H1 (cell line): Measurements from ENCODE around the gene NAV2. TPM values are rescaled to one million over a fixed set of nuclear protein-coding genes. Genes with fewer than 3 reads are reported as not detected.

ENCODE experiments used
- CTCF ChIA-PET: fragments of 300-600 bp; sonication (Branson Sonifier 250); formaldehyde crosslinking; loops from one replicate; lab custom pipeline; 2021; ENCODE audit not compliant: partially characterized antibody; lab: Charles Lee
- POLR2A ChIA-PET: fragments of 300-600 bp; sonication (Branson Sonifier 250); formaldehyde crosslinking; loops from one replicate; lab custom pipeline; 2021; ENCODE audit warnings: inconsistent platforms; ENCODE audit not compliant: partially characterized antibody; lab: Charles Lee
- DNase-seq, 2 experiments: peaks; one replicate each; pipeline versions ENCODE4 v3.0.0 to v3.0.0-alpha.2; 2010 to 2022; ENCODE audit warnings: low spot score in 2 of 2, low read depth in 1 of 2, mixed read lengths in 1 of 2
- FAIRE-seq: peaks from 2 replicates; lab custom pipeline; 2011; peaks lifted over from hg19 to GRCh38; lab: Jason Lieb, UNC
- H2AFZ ChIP-seq: 2 replicates; pipeline ENCODE4 v1.8.1; 2012; ENCODE audit warnings: low read length, inconsistent platforms
- H2AK5ac ChIP-seq: 2 replicates; pipeline ENCODE4 v1.6.1; 2013; ENCODE audit warnings: low read depth, low read length
- H2BK120ac ChIP-seq: replicated peaks from 2 replicates; pipeline ENCODE3; 2013; ENCODE audit warnings: low read depth, low read length, inconsistent platforms
- H2BK12ac ChIP-seq: 2 replicates; pipeline ENCODE4 v1.6.1; 2013; ENCODE audit warnings: low read depth, low read length
- H2BK15ac ChIP-seq: 2 replicates; pipeline ENCODE4 v1.6.1; 2013; ENCODE audit warnings: low read length
- H2BK20ac ChIP-seq: 2 replicates; pipeline ENCODE4 v1.6.1; 2013; ENCODE audit warnings: low read length
- H2BK5ac ChIP-seq: 2 replicates; pipeline ENCODE4 v1.6.1; 2013; ENCODE audit warnings: low read depth, low read length
- H3K14ac ChIP-seq: 2 replicates; pipeline ENCODE4 v1.6.1; 2013; ENCODE audit warnings: inconsistent platforms; ENCODE audit not compliant: insufficient read length
- H3K18ac ChIP-seq: 2 replicates; pipeline ENCODE4 v1.6.1; 2013; ENCODE audit warnings: low read length; ENCODE audit errors: extremely low read depth
- H3K23ac ChIP-seq: 2 replicates; pipeline ENCODE4 v1.6.1; 2013; ENCODE audit warnings: inconsistent platforms; ENCODE audit not compliant: insufficient read length
- H3K23me2 ChIP-seq: 2 replicates; pipeline ENCODE4 v1.6.1; 2013; ENCODE audit warnings: low read depth, low read length
- H3K27ac ChIP-seq: 2 replicates; pipeline ENCODE4 v1.6.1; 2011; ENCODE audit warnings: low read depth, low read length, inconsistent platforms
- H3K27me3 ChIP-seq, 4 experiments: replicated peaks in 1 of 4; 1 replicate in 1 of 4; 2 replicates in 3 of 4; pipeline versions ENCODE4 v1.6.1 to v1.8.1; 2011 to 2013; ENCODE audit warnings: low read length in 3 of 4, mild to moderate bottlenecking in 3 of 4, inconsistent platforms in 2 of 4, mixed read lengths in 2 of 4, moderate library complexity in 1 of 4; ENCODE audit not compliant: control insufficient read depth in 3 of 4, insufficient read depth in 3 of 4; ENCODE audit errors: extremely low read depth in 1 of 4
- H3K36me3 ChIP-seq, 4 experiments: 2 replicates each; pipeline versions ENCODE4 v1.6.1 to v1.8.1; 2011 to 2013; ENCODE audit warnings: mild to moderate bottlenecking in 4 of 4, low read length in 3 of 4, moderate library complexity in 2 of 4, control low read depth in 1 of 4, inconsistent platforms in 1 of 4; ENCODE audit not compliant: insufficient read depth in 4 of 4, control insufficient read depth in 2 of 4
- H3K4ac ChIP-seq: replicated peaks from 2 replicates; pipeline ENCODE3; 2013; ENCODE audit warnings: low read length, low read depth, mixed read lengths, inconsistent platforms; ENCODE audit not compliant: insufficient read length
- H3K4me1 ChIP-seq, 4 experiments: replicated peaks in 1 of 4; 1 replicate in 1 of 4; 2 replicates in 3 of 4; pipeline versions ENCODE4 v1.6.1 to v1.8.1; 2011 to 2013; ENCODE audit warnings: low read length in 3 of 4, inconsistent platforms in 2 of 4, mixed read lengths in 1 of 4; ENCODE audit not compliant: insufficient read depth in 4 of 4, control insufficient read depth in 3 of 4
- H3K4me2 ChIP-seq, 2 experiments: 2 replicates each; pipeline versions ENCODE4 v1.6.1 to v1.8.1; 2011 to 2013; ENCODE audit warnings: low read depth in 2 of 2, low read length in 2 of 2, control low read depth in 1 of 2, inconsistent platforms in 1 of 2, mild to moderate bottlenecking in 1 of 2; ENCODE audit not compliant: insufficient read depth in 1 of 2
- H3K4me3 ChIP-seq, 4 experiments: fragments of 200-600, 300-600 bp in 1 of 4; sonication (generic), shearing (Covaris generic), sonication (Bioruptor Twin) in 1 of 4; 2 replicates each; pipeline versions ENCODE4 v1.5.1 to v1.8.1; 2011 to 2016; ENCODE audit warnings: low read length in 4 of 4, low read depth in 3 of 4, control low read depth in 2 of 4, inconsistent platforms in 2 of 4, mild to moderate bottlenecking in 2 of 4, mixed read lengths in 1 of 4, moderate library complexity in 1 of 4; ENCODE audit not compliant: insufficient read depth in 2 of 4; ENCODE audit errors: extremely low read depth in 1 of 4
- H3K56ac ChIP-seq: replicated peaks from 2 replicates; pipeline ENCODE3; 2013; ENCODE audit warnings: low read depth, mild to moderate bottlenecking, mixed read lengths, low read length, inconsistent platforms; ENCODE audit not compliant: insufficient read length
- H3K79me1 ChIP-seq: 2 replicates; pipeline ENCODE4 v1.6.1; 2013; ENCODE audit warnings: low read depth, low read length, control low read depth
- H3K79me2 ChIP-seq, 2 experiments: 2 replicates each; pipeline versions ENCODE4 v1.6.1 to v1.8.1; 2012 to 2013; ENCODE audit warnings: low read length in 2 of 2, mild to moderate bottlenecking in 2 of 2, inconsistent platforms in 1 of 2; ENCODE audit not compliant: insufficient read depth in 2 of 2, control insufficient read depth in 1 of 2
- H3K9ac ChIP-seq, 4 experiments: replicated peaks in 1 of 4; 1 replicate in 1 of 4; 2 replicates in 3 of 4; pipeline versions ENCODE4 v1.6.1 to v1.8.1; 2011 to 2013; ENCODE audit warnings: low read depth in 3 of 4, low read length in 3 of 4, control low read depth in 2 of 4, mild to moderate bottlenecking in 2 of 4, moderate library complexity in 2 of 4, inconsistent platforms in 1 of 4; ENCODE audit errors: extremely low read depth in 1 of 4
- H3K9me3 ChIP-seq, 2 experiments: 2 replicates each; pipeline versions ENCODE4 v1.6.1 to v1.8.1; 2012 to 2013; ENCODE audit warnings: mild to moderate bottlenecking in 2 of 2, moderate library complexity in 2 of 2, control low read depth in 1 of 2, inconsistent platforms in 1 of 2, low read depth in 1 of 2, low read length in 1 of 2, mixed read lengths in 1 of 2; ENCODE audit not compliant: insufficient read depth in 2 of 2
- H4K20me1 ChIP-seq, 2 experiments: replicated peaks in 1 of 2; 2 replicates each; pipeline versions ENCODE3 to v1.8.1; 2011 to 2013; ENCODE audit warnings: inconsistent platforms in 2 of 2, low read length in 2 of 2, mild to moderate bottlenecking in 1 of 2; ENCODE audit not compliant: insufficient read depth in 2 of 2, control insufficient read depth in 1 of 2
- H4K5ac ChIP-seq: 2 replicates; pipeline ENCODE4 v1.6.1; 2013; ENCODE audit warnings: low read length, low read depth, mixed read lengths, inconsistent platforms; ENCODE audit not compliant: insufficient read length
- H4K8ac ChIP-seq: 2 replicates; pipeline ENCODE4 v1.8.0; 2013; ENCODE audit warnings: mild to moderate bottlenecking, moderate library complexity, low read length, inconsistent platforms; ENCODE audit not compliant: insufficient read depth; ENCODE audit errors: extremely low read depth
- H4K91ac ChIP-seq: replicated peaks from 2 replicates; pipeline ENCODE3; 2013; ENCODE audit warnings: low read length, mixed read lengths, inconsistent platforms; ENCODE audit not compliant: insufficient read length
- WGBS, 2 experiments: shearing (Covaris generic) in 1 of 2; methylation state at CpG; one replicate each; pipeline versions ENCODE4 v1.1.6 to v1.1.7; 2013 to 2015; ENCODE audit warnings: low lambda C conversion rate in 2 of 2, mixed read lengths in 2 of 2, inconsistent platforms in 1 of 2, low coverage in 1 of 2, missing lambda C conversion rate in 1 of 2; ENCODE audit not compliant: insufficient replicate concordance in 2 of 2, insufficient coverage in 1 of 2, insufficient read length in 1 of 2; ENCODE audit errors: extremely low coverage in 1 of 2, missing lambda C conversion rate in 1 of 2; 5-methylcytosine and 5-hydroxymethylcytosine counted together
- polyA plus RNA-seq, 7 experiments: library from polyadenylated mRNA; depleted of rRNA in 3 of 7; stranded (reverse) in 5 of 7; unstranded in 2 of 7; fragments of >200 nt in 5 of 7; fragments of 200-250 nt in 2 of 7; gene quantifications; 1 replicate in 5 of 7; 2 replicates in 1 of 7; 4 replicates in 1 of 7; pipeline versions ENCODE4 v1.2.1 to v1.2.3, GENCODE V29; 2011 to 2013; ENCODE audit warnings: missing spikeins in 2 of 7, mixed read lengths in 2 of 7
- total RNA-seq: library from RNA; stranded (reverse); fragmentation: NEBNext Ultra II Directional; extraction: Animal tissue kit (Norgen Biotek cat#: 25700); gene quantifications from 2 replicates; pipeline ENCODE4 v1.2.1, GENCODE V29; 2021

The NAV2 gene
- total and polyA plus RNA-seq, 2 of the 8 experiments (the other 6 are each of a cell fraction or from before 2014, with no cell fraction given) = 35.6 to 73.6 TPM

GRCh38 chr11:20005747-20006146, 293.1 kb downstream of the NAV2 start:
- H2BK120ac ChIP-seq = no peak overlapping the region
- no peak overlapping the region for H3K9ac ChIP-seq
- H2BK12ac ChIP-seq = no peak overlapping the region
- H2BK15ac ChIP-seq = no peak overlapping the region
- H2BK20ac ChIP-seq = no peak overlapping the region
- no peak overlapping the region for H2BK5ac ChIP-seq
- no peak overlapping the region for H4K8ac ChIP-seq
- no peaks in the 10 kb centered on the region for H3K9me3 ChIP-seq
- FAIRE-seq = no peak
- peaks cover 5 to 21% of the 10 kb centered on the region in 2 experiments for H4K20me1 ChIP-seq
- no peaks in the 10 kb centered on the region for H3K79me2 ChIP-seq
- no peaks in the 10 kb centered on the region for H3K23me2 ChIP-seq
- no peak overlapping the region for H2AFZ ChIP-seq
- H4K91ac ChIP-seq = no peak overlapping the region
- H3K4me3 ChIP-seq = no peak overlapping the region
- WGBS, 2 experiments = 85% methylated on average over 6 of the region's 6 CpGs; no CpG with 5 or more reads in 1 of the 2 experiments
- DNase-seq = no peak
- H3K56ac ChIP-seq = no peak overlapping the region
- H3K27ac ChIP-seq = no peak overlapping the region
- no peak overlapping the region for H3K23ac ChIP-seq
- no peak overlapping the region for H3K14ac ChIP-seq
- CTCF ChIA-PET = interaction anchor here (1.0 kb wide), 1 partner anchor 54 kb away, joined by 3 read pairs; no protein-coding TSS in a partner anchor
- H3K4me2 ChIP-seq = no peak overlapping the region
- H3K36me3 ChIP-seq = peaks cover 0 to 4% (median 2%) of the 10 kb centered on the region in 4 experiments; a peak in 1 of 8 replicates
- POLR2A ChIA-PET = no interaction called here
- peaks cover 0 to 11% (median 5%) of the 10 kb centered on the region in 4 experiments; a peak in 6 of 7 replicates for H3K27me3 ChIP-seq
- H2AK5ac ChIP-seq = no peak overlapping the region
- peaks cover 3% of the 10 kb centered on the region; the same call in 1 of the 2 replicates for H3K79me1 ChIP-seq
- no peak overlapping the region for H3K18ac ChIP-seq
- H4K5ac ChIP-seq = no peak overlapping the region
- H3K4ac ChIP-seq = no peak overlapping the region
- peaks cover 10 to 26% (median 15%) of the 10 kb centered on the region in 4 experiments for H3K4me1 ChIP-seq
